ENCODE data around the gene NEUROD2.

- TF ChIP-seq CTCF (tag by site-specific recombination; IDR thresholded peaks at IDR 0.05): no peak
- TF ChIP-seq PATZ1 (tag by site-specific recombination; IDR thresholded peaks at IDR 0.05): no peak
- no peak for TF ChIP-seq ZNF24 (tag by site-specific recombination; IDR thresholded peaks at IDR 0.05)
- no peak for TF ChIP-seq ZNF292 (tag by site-specific recombination; IDR thresholded peaks at IDR 0.05; ENCODE audit: borderline replicate concordance, low read depth)
Observed at GRCh38 chr17:39625198-39625785, 17.6 kb upstream of the NEUROD2 start.

Data from HEK293 (cell line).